HepG2 (cell line): ENCODE measurements around the gene SAPCD2. TPM values are rescaled to one million over a fixed set of nuclear protein-coding genes. Genes with fewer than 3 reads are reported as not detected.

Source experiments
- ATAC-seq: fragments of 200-7000 bp; cut with Tn5 transposase; 3 replicates; pipeline ENCODE4 v1.9.1; 2020; ENCODE audit warnings: mild to moderate bottlenecking, moderate library complexity
- BruUV-seq: library from RNA; stranded (reverse); fragments of 400-500 nt; replicated peaks from 2 replicates; lab custom pipeline; 2021; lab: Mats Ljungman, UMichigan
- CTCF ChIA-PET: fragments of 300-600 bp; formaldehyde crosslinking; extraction: SDS; loops from one replicate; lab custom pipeline; 2021; ENCODE audit warnings: low total read pairs, inconsistent platforms, low intra/inter-chr PET ratio; lab: Yijun Ruan, JAX
- POLR2A ChIA-PET: fragments of 350-600 bp; sonication (Branson Sonifier 250); formaldehyde crosslinking; loops from one replicate; lab custom pipeline; 2020; ENCODE audit warnings: antibody characterized with exemption, inconsistent platforms; lab: Yijun Ruan, JAX
- DNase-seq: peaks from one replicate; pipeline ENCODE4 v3.0.0-alpha.2; 2015; ENCODE audit warnings: low spot score
- FAIRE-seq: peaks from 3 replicates; lab custom pipeline; 2011; peaks lifted over from hg19 to GRCh38; lab: Jason Lieb, UNC
- H2AFZ ChIP-seq: one replicate; pipeline ENCODE4 v1.6.1; 2011; ENCODE audit warnings: low read length, inconsistent platforms
- H3K27ac ChIP-seq: fragments of 300-600 bp; 3 replicates; pipeline ENCODE4 v1.8.0; 2011; ENCODE audit warnings: mixed run types, mild to moderate bottlenecking, mixed read lengths, low read length, inconsistent platforms; ENCODE audit not compliant: insufficient read depth; ENCODE audit errors: extremely low read length
- H3K27me3 ChIP-seq, 2 experiments: fragments of 200-600 bp in 1 of 2; 2 replicates in 1 of 2; 3 replicates in 1 of 2; pipeline versions ENCODE4 v1.6.0 to v1.8.0; 2011; ENCODE audit warnings: low read length in 2 of 2, mild to moderate bottlenecking in 2 of 2, moderate library complexity in 2 of 2, inconsistent platforms in 1 of 2; ENCODE audit not compliant: insufficient read depth in 2 of 2, control insufficient read depth in 1 of 2
- H3K36me3 ChIP-seq, 2 experiments: fragments of 200-600 bp in 1 of 2; replicated peaks in 1 of 2; 2 replicates in 1 of 2; 3 replicates in 1 of 2; pipeline versions ENCODE4 v1.5.1 to v1.8.0; 2011; ENCODE audit warnings: low read length in 2 of 2, inconsistent platforms in 1 of 2; ENCODE audit not compliant: insufficient read depth in 2 of 2, control insufficient read depth in 1 of 2
- H3K4me1 ChIP-seq: 2 replicates; pipeline ENCODE4 v1.5.1; 2012; ENCODE audit warnings: low read length, inconsistent platforms; ENCODE audit not compliant: insufficient read depth
- H3K4me2 ChIP-seq: 2 replicates; pipeline ENCODE4 v1.6.0; 2011; ENCODE audit warnings: low read depth, low read length, inconsistent platforms
- H3K4me3 ChIP-seq, 3 experiments: fragments of 200-600 bp in 1 of 3; sonication (generic), shearing (Covaris generic) in 1 of 3; replicated peaks in 1 of 3; 2 replicates each; pipeline ENCODE4 v1.5.1; 2011 to 2016; ENCODE audit warnings: low read length in 3 of 3, inconsistent platforms in 2 of 3, low read depth in 2 of 3, mild to moderate bottlenecking in 2 of 3, control low read depth in 1 of 3, mixed read lengths in 1 of 3; ENCODE audit not compliant: insufficient read depth in 1 of 3
- H3K79me2 ChIP-seq: one replicate; pipeline ENCODE4 v1.6.1; 2011; ENCODE audit warnings: low read length, inconsistent platforms; ENCODE audit not compliant: insufficient read depth
- H3K9ac ChIP-seq: 2 replicates; pipeline ENCODE4 v1.6.0; 2011; ENCODE audit warnings: mild to moderate bottlenecking, low read depth, low read length, inconsistent platforms; ENCODE audit not compliant: insufficient read depth
- H3K9me3 ChIP-seq: 2 replicates; pipeline ENCODE4 v1.5.1; 2012; ENCODE audit warnings: mild to moderate bottlenecking, low read length
- H4K20me1 ChIP-seq: 2 replicates; pipeline ENCODE4 v1.6.0; 2011; ENCODE audit warnings: inconsistent platforms, mild to moderate bottlenecking, low read length, moderate library complexity; ENCODE audit not compliant: insufficient read depth
- CTCF ChIP-seq: sonication (generic); formaldehyde crosslinking; IDR thresholded peaks from 2 replicates; pipeline ENCODE4 v1.5.0; 2020; ENCODE audit warnings: mild to moderate bottlenecking, missing genetic modification reagents, moderate library complexity
- ELF4 ChIP-seq: sonication (generic); formaldehyde crosslinking; IDR thresholded peaks from 2 replicates; pipeline ENCODE4 v1.5.0; 2020; ENCODE audit warnings: missing genetic modification reagents, mild to moderate bottlenecking, moderate library complexity, borderline replicate concordance
- ESRRA ChIP-seq: sonication (generic); formaldehyde crosslinking; IDR thresholded peaks from 2 replicates; pipeline ENCODE4 v1.5.1; 2020; ENCODE audit warnings: mild to moderate bottlenecking, low read depth, missing genetic modification reagents
- HOXA3 ChIP-seq: sonication (generic); formaldehyde crosslinking; IDR thresholded peaks from 2 replicates; pipeline ENCODE4 v1.5.0; 2020; ENCODE audit warnings: missing genetic modification reagents
- IRF2 ChIP-seq: IDR thresholded peaks from 2 replicates; pipeline ENCODE4 v1.6.1; 2018; ENCODE audit warnings: missing genetic modification reagents, missing compliant biosample characterization
- JUN ChIP-seq: sonication (generic); formaldehyde crosslinking; IDR thresholded peaks from 2 replicates; pipeline ENCODE4 v1.4.0; 2020; ENCODE audit warnings: mild to moderate bottlenecking, missing genetic modification reagents
- KAT7 ChIP-seq: IDR thresholded peaks from 2 replicates; pipeline ENCODE4 v1.6.1; 2018; ENCODE audit warnings: borderline replicate concordance, missing compliant biosample characterization
- MTA1 ChIP-seq: sonication (generic); formaldehyde crosslinking; IDR thresholded peaks from 2 replicates; pipeline ENCODE4 v1.4.0; 2020; ENCODE audit warnings: missing genetic modification reagents, mild to moderate bottlenecking, borderline replicate concordance
- MYNN ChIP-seq: sonication (generic); formaldehyde crosslinking; IDR thresholded peaks from 2 replicates; pipeline ENCODE4 v1.4.0; 2020; ENCODE audit warnings: mild to moderate bottlenecking, low read depth, missing genetic modification reagents
- NR2C2 ChIP-seq: sonication (generic); formaldehyde crosslinking; IDR thresholded peaks from 2 replicates; pipeline ENCODE4 v1.4.0; 2020; ENCODE audit warnings: missing genetic modification reagents, mild to moderate bottlenecking, moderate library complexity, borderline replicate concordance
- PHB2 ChIP-seq: fragments of 450-650 bp; IDR thresholded peaks from 2 replicates; pipeline ENCODE4 v1.6.1; 2018; ENCODE audit not compliant: partially characterized antibody
- PRPF4 ChIP-seq: fragments of 200-400 bp; formaldehyde crosslinking; IDR thresholded peaks from 2 replicates; pipeline ENCODE4 v1.6.1; 2016; ENCODE audit warnings: low read length, low read depth; ENCODE audit not compliant: poor library complexity, severe bottlenecking
- SP5 ChIP-seq: IDR thresholded peaks from 2 replicates; pipeline ENCODE4 v1.6.1; 2016; ENCODE audit warnings: low read depth, borderline replicate concordance
- TSC22D2 ChIP-seq: sonication (generic); formaldehyde crosslinking; IDR thresholded peaks from 2 replicates; pipeline ENCODE4 v1.5.1; 2020; ENCODE audit warnings: missing genetic modification reagents, mild to moderate bottlenecking, borderline replicate concordance
- ZBTB38 ChIP-seq: sonication (generic); formaldehyde crosslinking; IDR thresholded peaks from 2 replicates; pipeline ENCODE4 v1.5.1; 2020; ENCODE audit warnings: mild to moderate bottlenecking, missing genetic modification reagents
- ZEB1 ChIP-seq: IDR thresholded peaks from 2 replicates; pipeline ENCODE4 v1.6.1; 2012; ENCODE audit warnings: mild to moderate bottlenecking, low read depth, inconsistent platforms; ENCODE audit not compliant: insufficient replicate concordance
- ZNF124 ChIP-seq: sonication (generic); formaldehyde crosslinking; IDR thresholded peaks from 2 replicates; pipeline ENCODE4 v1.4.0; 2020; ENCODE audit warnings: missing genetic modification reagents
- ZNF609 ChIP-seq: sonication (generic); formaldehyde crosslinking; IDR thresholded peaks from 2 replicates; pipeline ENCODE4 v1.4.0; 2020; ENCODE audit warnings: mild to moderate bottlenecking, missing genetic modification reagents, borderline replicate concordance
- WGBS: methylation state at CpG from one replicate; pipeline ENCODE4 v1.1.6; 2017; ENCODE audit warnings: low lambda C conversion rate; 5-methylcytosine and 5-hydroxymethylcytosine counted together
- in situ Hi-C: cut with HindIII; loops from 2 replicates; pipeline ENCODE4 v1.10.0; 2017; ENCODE audit warnings: low pct_unique_long_range_greater_than_20kb; ENCODE audit not compliant: extremely low pct_ligation_motif_present
- intact Hi-C: fragments of 100-400 bp; cut with micrococcal nuclease; formaldehyde crosslinking; loops from one replicate; pipeline ENCODE4 v1.10.0; 2022; ENCODE audit not compliant: unreplicated experiment
- polyA plus RNA-seq, 8 experiments: library from polyadenylated mRNA; depleted of rRNA in 3 of 8; stranded (reverse) in 7 of 8; unstranded in 1 of 8; fragments of >200 nt; fragmentation: Illumina TruSeq in 4 of 8; extraction: Trizol in 4 of 8; gene quantifications; 2 replicates each; pipeline versions ENCODE4 v1.2.1 to v1.2.3, GENCODE V29; 2011 to 2016; ENCODE audit warnings: low read depth in 4 of 8, missing spikeins in 1 of 8, mixed read lengths in 1 of 8; ENCODE audit not compliant: insufficient read depth in 1 of 8
- total RNA-seq, 5 experiments: library from RNA; depleted of rRNA; stranded (reverse); fragments of >200 nt; fragmentation: Illumina TruSeq; extraction: Trizol; gene quantifications; 2 replicates each; pipeline ENCODE4 v1.2.3, GENCODE V29; 2016; ENCODE audit warnings: low read depth in 1 of 5

SAPCD2 gene
- total and polyA plus RNA-seq, 2 of the 13 experiments (the other 11 are each of a cell fraction or from before 2014, with no cell fraction given), result 21.9 to 42.8 TPM

- ChIA-PET CTCF (no interaction called here), POLR2A (interaction anchor here (1.1 kb wide), 1 partner anchor 21 kb away, joined by 4 read pairs; the partner anchor contains the start of gene MAN1B1)
- FAIRE-seq (no peak), ATAC-seq (no peak), DNase-seq (no peak)
- Histone ChIP-seq H2AFZ (no peak overlapping the region), H3K27ac (no peak overlapping the region), H3K36me3 (peaks cover 23 to 36% of the 10 kb centered on the region in 2 experiments), H4K20me1 (no peaks in the 10 kb centered on the region), H3K4me1 (peaks cover 28% of the 10 kb centered on the region), H3K9ac (no peak overlapping the region), H3K4me3 (no peak overlapping the region), H3K9me3 (no peaks in the 10 kb centered on the region), H3K27me3 (no peaks in the 10 kb centered on the region), H3K4me2 (no peak overlapping the region), H3K79me2 (no peaks in the 10 kb centered on the region)
- intact Hi-C loops, result no loop called here
- in situ Hi-C loops, result no loop called here
- 76% methylated on average over 18 of the region's 27 CpGs for WGBS
- no TSS peak for BruUV-seq
- no peak for TF ChIP-seq SP5 (CRISPR knock-in tag)
- no peak for TF ChIP-seq IRF2 (CRISPR knock-in tag)
- 0 out of 2 replicates have a peak, but pooled peaks have one; percentile 32 for TF ChIP-seq NR2C2 (CRISPR knock-in tag)
- no peak for TF ChIP-seq ZNF124
- no peak for TF ChIP-seq ZNF609 (CRISPR knock-in tag)
- no peak for TF ChIP-seq MYNN (CRISPR knock-in tag)
- TF ChIP-seq TSC22D2 (CRISPR knock-in tag), result no peak
- TF ChIP-seq PRPF4, result no peak
- no peak for TF ChIP-seq ELF4
- TF ChIP-seq ZBTB38 (CRISPR knock-in tag), result peak; percentile 69; the same call in 1 of the 2 replicates
- TF ChIP-seq ESRRA (CRISPR knock-in tag), result peak; percentile 86; the same call in 1 of the 2 replicates
- no peak for TF ChIP-seq KAT7 (CRISPR knock-in tag)
- TF ChIP-seq CTCF (CRISPR knock-in tag), result 0 out of 2 replicates have a peak, but pooled peaks have one; percentile 3
- TF ChIP-seq HOXA3, result 0 out of 2 replicates have a peak, but pooled peaks have one; percentile 12
- no peak for TF ChIP-seq ZEB1
- TF ChIP-seq JUN (CRISPR knock-in tag), result no peak
- peak; percentile 56; the same call in 1 of the 2 replicates for TF ChIP-seq MTA1 (CRISPR knock-in tag)
- no peak for TF ChIP-seq PHB2
Observed at GRCh38 chr9:137107312-137107921, 37.1 kb upstream of the SAPCD2 start.
